GM19043 (cell line): ENCODE results near the gene DAW1.

Experiments used
- ATAC-seq: cut with Tn5 transposase; IDR thresholded peaks from one replicate; pipeline ENCODE4 v1.9.1; 2021; ENCODE audit warnings: low read depth; ENCODE audit not compliant: unreplicated experiment

Gene DAW1

DNA sequence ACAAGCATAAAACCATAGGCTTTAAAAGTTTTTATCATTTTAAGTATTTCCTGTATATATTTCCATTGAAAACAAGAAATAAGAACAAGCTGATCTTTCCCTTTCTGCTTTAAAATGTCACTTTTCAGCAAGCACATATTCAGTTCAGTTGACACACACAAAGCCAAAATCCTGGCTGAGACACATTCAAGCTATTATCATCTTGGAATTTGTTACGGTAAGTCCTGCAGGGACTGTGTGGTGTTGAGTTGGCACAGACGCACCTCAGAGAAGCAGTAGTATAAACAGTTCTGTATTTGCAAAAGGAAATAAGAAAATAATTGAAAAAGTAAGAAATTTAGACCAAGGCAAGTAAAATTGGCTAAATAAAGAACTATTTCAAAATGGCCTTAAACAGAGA is 10.4 kb upstream of the DAW1 start:
- no peak for ATAC-seq

- ATAC-seq, result no peak
These were observed 9.1 kb upstream of the DAW1 start for GRCh38 chr2:227862227-227862740.

DNA sequence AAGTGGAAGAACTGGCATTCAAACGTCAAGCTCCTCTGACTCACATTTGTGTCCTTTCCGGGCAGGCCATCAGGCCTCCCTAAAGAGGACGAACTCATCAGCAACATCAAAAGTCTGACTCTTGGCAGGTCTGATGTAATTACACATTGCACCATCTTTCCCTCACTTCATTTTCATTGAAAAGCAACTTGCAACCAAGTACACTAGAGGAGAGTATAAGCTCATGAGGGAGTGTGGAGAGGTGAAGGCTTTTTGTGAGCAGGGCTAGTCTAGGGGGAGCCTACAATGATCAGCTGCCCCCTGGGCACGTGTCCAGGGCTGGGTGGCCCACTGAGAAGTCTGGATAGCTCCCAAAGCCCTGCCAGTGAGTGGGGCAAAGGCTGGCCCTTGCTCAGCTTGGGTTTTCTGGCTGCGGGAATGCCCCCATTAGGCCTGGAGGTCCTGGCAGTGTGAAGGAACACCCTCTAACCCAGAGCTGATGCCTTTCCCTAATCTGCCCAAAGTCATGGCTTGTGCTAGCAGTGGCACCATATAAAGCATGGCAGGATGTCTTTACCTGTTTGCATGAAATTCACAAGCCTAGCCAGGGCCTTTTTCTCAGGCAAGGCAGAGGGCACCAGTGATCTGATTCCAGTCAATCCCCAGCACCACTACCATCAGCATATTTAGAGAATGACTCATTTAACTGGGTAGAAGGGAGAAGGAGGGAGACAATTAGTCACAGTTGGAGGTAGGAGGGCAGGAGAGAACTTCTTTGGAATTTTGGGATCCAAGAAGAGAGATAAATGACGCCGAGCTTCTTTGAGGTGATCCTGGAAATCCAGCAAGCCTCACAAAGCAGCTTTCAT is 8.5 kb upstream of the DAW1 start:
- no peak for ATAC-seq

DNA sequence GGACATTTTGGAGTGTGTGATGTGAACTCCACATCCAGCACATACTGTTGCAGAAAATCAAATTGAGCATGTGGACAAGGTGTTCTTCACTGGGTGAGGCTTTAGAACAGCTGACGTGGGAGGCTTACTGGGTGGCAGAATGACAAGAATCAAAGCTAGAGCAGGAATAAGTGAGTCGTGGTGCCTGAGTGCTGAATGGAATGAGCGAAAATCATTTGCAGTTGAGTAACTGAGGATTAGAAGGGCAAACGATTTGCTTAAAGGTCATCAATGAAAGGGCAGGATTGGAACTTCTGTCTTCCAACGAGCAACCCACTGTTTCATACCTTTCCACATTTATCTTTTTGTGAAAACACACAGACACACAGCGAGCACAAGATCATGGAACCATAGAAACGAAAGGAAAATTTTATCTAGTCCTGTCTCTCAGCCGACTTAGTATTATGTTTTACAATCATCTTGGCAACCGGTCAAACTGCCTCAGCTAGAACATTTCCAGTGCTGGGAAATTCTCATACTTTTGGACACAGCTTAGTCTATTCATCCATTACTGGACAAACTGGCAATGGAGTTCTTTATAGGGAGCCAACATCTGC is 7.2 kb upstream of the DAW1 start:
- ATAC-seq, result no peak

- ATAC-seq, result no peak
These were observed 6.1 kb upstream of the DAW1 start for GRCh38 chr2:227865291-227865690.

DNA sequence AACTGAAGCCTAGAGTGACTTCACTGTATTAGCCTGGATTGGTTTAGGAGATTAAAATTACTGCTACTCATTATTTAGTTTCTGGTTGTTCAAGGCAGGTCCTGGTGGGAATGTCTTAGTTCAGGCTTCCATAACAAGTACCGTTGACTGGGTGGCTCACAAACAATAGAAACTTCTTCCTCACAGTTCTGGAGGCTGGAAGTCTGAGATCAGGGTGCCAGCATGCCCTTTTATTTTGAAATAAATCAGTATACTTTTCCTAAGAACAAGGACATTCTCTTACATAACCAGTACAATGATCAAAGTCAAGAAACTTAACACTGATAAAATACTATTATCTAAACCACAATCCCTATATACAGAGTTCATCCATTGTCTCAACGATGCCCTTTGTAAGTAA is 4.0 kb upstream of the DAW1 start:
- ATAC-seq, result no peak

GRCh38 chr2:227870710-227871374 is 589 bp upstream of the DAW1 start:
- ATAC-seq, result no peak

GRCh38 chr2:227872676-227873075 is 1.2 kb downstream of the DAW1 start:
- no peak for ATAC-seq

- no peak for ATAC-seq
These were observed 4.9 kb downstream of the DAW1 start for GRCh38 chr2:227876300-227876801.

DNA sequence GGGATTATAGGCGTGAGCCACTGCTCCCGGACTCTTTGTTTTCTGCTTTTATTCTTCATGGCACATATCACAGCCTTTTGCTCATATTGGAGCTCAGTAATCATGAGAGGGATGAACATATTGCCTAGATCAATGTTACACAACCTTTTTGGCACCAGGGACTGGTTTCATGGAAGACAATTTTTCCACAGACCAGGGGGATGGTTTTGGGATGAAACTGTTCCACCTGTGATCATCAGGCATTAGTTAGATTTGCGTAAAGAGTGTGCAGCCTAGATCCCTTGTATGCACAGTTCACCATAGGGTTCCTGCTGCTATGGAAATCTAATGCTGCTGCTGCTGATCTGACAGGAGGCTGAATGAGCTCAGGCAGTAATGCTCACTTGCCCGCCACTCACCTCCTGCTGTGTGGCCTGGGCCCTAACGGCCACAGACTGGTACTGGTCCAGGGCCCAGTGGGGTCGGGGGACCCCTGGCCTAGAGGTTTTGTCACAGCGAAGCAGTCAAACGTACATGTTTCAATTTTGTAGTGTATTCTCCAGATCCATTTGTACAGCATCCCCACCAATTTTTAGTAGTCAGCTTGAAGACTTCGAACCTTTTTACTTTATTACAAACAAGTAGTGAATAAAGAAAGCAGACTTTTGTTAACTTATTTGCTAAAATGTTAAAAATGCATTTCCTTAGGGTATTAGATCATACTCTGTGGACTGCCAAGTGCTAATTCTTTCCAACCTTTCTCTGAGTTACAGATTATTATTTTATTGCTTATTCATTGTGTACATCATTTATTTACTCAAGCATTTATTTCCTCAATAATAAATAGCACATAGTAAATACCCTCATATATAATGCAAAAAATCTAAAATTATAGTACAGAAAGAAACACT is 6.2 kb downstream of the DAW1 start:
- no peak for ATAC-seq

DNA sequence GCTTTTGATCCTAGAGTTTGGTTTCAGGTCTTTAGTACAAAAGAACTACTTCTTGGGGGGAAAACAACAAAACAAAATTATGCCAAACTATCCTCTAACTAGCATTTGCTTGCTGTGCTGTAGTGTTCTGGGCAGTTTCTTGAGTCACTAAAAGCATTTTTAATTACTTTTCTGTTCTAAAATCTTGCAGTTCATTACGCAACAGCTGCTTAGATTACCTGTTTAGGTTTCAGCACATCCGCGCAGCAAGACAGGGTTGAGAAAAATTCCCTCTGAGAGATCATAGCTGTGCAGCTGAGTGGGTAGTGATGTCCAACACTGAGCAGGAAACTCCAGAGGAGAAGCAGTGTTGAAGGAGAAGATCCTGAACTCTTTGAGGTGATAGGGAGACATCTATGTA is 9.0 kb downstream of the DAW1 start:
- no peak for ATAC-seq

DNA sequence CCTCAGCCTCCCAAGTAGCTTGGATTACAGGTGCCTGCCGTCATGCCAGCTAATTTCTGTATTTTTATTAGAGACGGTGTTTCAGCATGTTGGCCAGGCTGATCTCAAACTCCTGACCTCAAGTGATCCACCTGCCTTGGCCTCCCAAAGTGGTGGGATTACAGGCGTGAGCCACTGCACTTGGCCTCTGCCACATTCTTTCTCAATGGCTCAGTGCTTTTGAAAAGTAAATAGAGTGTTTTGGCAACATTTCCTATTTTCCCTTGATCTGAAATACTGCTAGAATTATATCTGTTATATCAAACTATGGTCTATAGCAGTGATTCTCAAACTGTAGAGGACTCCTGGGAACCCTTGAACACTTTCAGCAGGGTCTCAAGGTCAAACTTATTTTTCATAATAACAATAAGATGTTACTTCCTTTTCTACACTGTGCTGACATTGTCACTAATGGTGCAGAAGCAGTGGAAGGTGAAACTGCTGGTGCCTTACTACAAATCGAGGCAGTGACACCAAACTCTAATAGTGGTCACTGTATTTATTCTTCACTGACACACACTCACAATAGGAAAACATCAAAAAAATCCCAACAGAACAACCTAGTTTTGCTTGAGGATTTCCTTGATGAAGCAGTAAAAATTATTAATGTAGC is 10.6 kb downstream of the DAW1 start:
- ATAC-seq, result no peak

GRCh38 chr2:227884511-227884947 is 13.1 kb downstream of the DAW1 start:
- peak; percentile 93 for ATAC-seq

DNA sequence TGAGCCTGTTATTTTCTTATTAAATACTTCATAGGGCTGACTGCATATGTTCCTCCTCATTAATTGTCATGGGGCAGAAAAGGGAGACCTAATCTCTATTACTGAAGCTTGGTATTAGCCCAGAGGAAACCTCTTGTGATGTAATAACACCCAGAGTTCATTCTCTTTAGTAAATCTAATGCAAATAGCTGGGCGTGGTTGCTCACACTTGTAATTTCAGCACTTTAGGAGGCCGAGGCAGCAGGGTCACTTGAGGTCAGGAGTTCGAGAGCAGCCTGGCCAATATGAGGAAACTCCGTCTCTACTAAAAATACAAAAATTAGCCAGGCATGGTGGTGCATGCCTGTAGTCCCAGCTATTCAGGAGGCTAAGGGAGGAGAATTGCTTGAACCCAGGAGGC is 14.7 kb downstream of the DAW1 start:
- no peak for ATAC-seq

DNA sequence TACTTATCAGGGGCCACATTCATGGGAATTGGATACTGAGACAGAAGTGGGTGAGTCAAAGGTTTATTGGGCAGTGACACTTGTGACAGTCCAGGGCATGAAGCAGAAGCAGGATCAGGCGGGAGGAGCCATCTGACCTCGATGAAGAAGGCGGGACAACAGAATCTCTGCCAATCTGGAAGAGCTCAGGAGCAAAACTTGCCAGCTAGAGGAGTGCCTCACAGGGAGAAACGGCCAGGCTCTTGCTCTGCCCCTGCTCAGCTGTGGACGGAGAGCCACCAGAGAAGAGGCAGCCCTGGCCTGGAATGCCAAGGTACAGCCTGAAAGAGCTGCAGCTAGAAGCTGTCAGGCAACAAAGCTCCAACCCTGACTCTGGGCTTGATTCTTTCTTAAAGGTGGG is 16.9 kb downstream of the DAW1 start:
- no peak for ATAC-seq

DNA sequence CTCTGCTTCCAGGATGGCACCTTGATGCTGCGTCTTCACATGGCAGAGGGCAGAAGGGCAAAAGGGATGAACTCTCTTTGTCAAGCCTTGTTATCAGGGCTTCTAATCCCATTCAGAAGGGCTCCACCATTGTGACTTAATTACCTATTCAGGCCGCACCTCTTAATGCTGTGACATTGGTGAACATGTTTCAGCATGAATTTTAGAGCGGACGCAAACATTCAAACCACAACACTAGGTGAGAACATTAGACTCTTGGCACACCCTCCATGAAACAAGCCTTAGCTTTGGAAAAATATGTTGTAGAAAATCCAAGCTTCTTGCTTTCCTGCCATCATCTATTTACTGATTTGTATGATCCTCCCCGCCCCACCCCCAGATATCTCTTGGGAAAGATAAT is 17.9 kb downstream of the DAW1 start:
- no peak for ATAC-seq

DNA sequence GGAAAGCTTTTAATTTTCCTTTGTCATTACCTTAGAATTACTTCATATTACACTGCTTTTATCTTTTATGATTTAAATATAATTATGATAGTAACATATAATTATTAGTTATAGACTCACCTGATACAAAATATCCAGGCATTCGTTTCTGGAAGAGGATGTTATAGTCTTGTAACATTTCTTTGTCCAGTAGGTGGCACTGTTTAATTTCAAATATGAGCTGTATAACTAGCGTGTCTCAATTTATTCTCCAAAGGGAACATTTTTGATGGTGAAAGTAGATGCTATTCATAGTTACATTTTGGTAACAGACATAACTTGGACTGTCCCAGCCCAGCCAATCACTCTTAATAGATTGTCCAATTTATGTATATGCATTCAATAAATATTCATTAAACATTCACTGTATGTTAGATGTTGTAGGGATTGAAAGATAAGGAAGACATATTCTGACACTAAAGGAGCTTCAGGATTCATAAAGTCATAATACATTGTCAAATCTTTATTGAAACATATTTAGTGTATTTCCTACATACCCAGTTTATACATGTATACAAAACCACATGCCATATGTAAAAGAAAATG is 19.2 kb downstream of the DAW1 start:
- peak; percentile 69 for ATAC-seq

GRCh38 chr2:227891673-227892072 is 20.2 kb downstream of the DAW1 start:
- no peak for ATAC-seq

DNA sequence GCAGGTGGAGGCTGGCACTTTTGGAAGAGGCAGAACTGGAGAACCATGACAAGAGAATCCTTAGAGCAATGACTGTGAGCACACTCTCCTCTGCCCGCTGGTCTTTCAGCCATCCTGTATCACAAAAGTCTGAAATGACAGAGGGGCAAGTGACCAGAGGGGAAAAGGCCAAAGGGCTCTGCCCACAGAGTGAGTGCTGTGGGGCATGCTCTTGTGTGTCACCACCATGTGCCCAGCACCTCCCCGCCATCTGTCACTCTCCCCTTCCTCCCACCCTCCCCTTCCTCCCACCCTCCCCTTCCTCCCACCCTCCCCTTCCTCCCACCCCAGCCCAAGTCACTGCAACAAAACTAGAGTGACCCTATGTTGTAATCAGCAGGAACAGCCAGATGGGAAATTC is 31.9 kb downstream of the DAW1 start:
- no peak for ATAC-seq
